DND-41 (cell line): ENCODE data around the gene SLC16A3.

ENCODE experiments used
- ATAC-seq: fragments of 200-7000 bp; cut with Tn5 transposase; 3 replicates; pipeline ENCODE4 v1.9.1; 2021; ENCODE audit warnings: low read depth; ENCODE audit not compliant: insufficient read depth
- DNase-seq: peaks from one replicate; pipeline ENCODE4 v3.0.0-alpha.2; 2020
- H2AFZ ChIP-seq: 2 replicates; pipeline ENCODE4 v1.6.0; 2012; ENCODE audit warnings: low read depth, low read length
- H3K27ac ChIP-seq: 2 replicates; pipeline ENCODE4 v1.5.1; 2012; ENCODE audit warnings: low read length, inconsistent platforms
- H3K27me3 ChIP-seq: fragments of 200-600 bp; sonication (generic); 2 replicates; pipeline ENCODE4 v1.6.0; 2012; ENCODE audit warnings: low read length, mild to moderate bottlenecking, inconsistent platforms; ENCODE audit not compliant: insufficient read depth, poor library complexity
- H3K36me3 ChIP-seq: 2 replicates; pipeline ENCODE4 v1.5.1; 2012; ENCODE audit warnings: low read length, inconsistent platforms; ENCODE audit not compliant: insufficient read depth
- H3K4me1 ChIP-seq: 2 replicates; pipeline ENCODE4 v1.5.1; 2012; ENCODE audit warnings: mild to moderate bottlenecking, low read length; ENCODE audit not compliant: insufficient read depth
- H3K4me2 ChIP-seq: 2 replicates; pipeline ENCODE4 v1.6.0; 2012; ENCODE audit warnings: mild to moderate bottlenecking, moderate library complexity, low read length, inconsistent platforms; ENCODE audit not compliant: insufficient read depth
- H3K4me3 ChIP-seq, 2 experiments: fragments of 200-600 bp in 1 of 2; shearing (Covaris generic) in 1 of 2; 2 replicates each; pipeline ENCODE4 v1.5.1; 2012 to 2016; ENCODE audit warnings: inconsistent platforms in 2 of 2, low read length in 2 of 2, mild to moderate bottlenecking in 2 of 2, low read depth in 1 of 2, moderate library complexity in 1 of 2
- H3K79me2 ChIP-seq: 2 replicates; pipeline ENCODE4 v1.6.0; 2012; ENCODE audit warnings: low read length, inconsistent platforms; ENCODE audit not compliant: insufficient read depth
- H3K9ac ChIP-seq: 2 replicates; pipeline ENCODE4 v1.6.0; 2012; ENCODE audit warnings: low read depth, mild to moderate bottlenecking, inconsistent platforms, low read length, moderate library complexity
- H3K9me3 ChIP-seq: 2 replicates; pipeline ENCODE4 v1.5.1; 2012; ENCODE audit warnings: low read length, moderate library complexity, mild to moderate bottlenecking, inconsistent platforms; ENCODE audit not compliant: insufficient read depth, severe bottlenecking
- H4K20me1 ChIP-seq: 2 replicates; pipeline ENCODE4 v1.6.0; 2012; ENCODE audit warnings: low read length; ENCODE audit not compliant: insufficient read depth
- EZH2 ChIP-seq: IDR thresholded peaks from 3 replicates; pipeline ENCODE4 v1.6.1; 2012; ENCODE audit warnings: borderline replicate concordance, low read depth, mild to moderate bottlenecking, moderate library complexity, low read length, inconsistent platforms; ENCODE audit not compliant: severe bottlenecking
- TF ChIP-seq, protein P1 (sequence below): IDR thresholded peaks from 2 replicates; pipeline ENCODE4 v1.5.1; 2012; ENCODE audit warnings: borderline replicate concordance, low read length, moderate library complexity, mild to moderate bottlenecking; ENCODE audit not compliant: poor library complexity, severe bottlenecking; ENCODE audit errors: extremely low read depth

The SLC16A3 gene

DNA sequence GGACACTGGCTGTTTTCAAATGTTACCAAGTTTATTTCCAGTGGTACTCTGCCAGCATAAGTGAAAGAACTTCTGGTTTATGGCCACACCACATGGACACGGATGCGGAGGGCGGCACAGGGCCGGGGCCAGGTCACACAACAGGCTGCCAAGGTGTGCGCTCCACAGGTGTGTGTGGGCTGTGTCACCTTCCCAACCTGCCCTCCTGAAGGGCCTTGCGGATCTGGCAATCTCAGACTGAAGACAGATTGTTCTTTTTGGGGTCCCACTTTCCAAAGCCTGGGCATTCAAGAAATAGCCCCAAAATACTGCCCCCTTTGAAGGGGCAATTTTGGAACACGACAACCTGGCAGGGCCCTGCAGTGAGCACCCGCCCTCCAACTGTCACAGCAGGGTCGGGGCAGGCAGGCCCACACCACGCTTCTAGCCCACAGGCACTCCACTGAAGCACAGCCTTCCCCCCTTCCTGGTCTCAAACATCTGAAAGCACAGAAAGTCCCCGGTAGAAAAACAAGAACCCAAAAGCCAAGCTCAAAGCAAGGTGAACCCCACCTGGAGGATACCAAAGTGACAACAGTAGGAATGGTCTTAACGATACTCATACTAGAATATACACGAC lies 41.1 kb downstream of the SLC16A3 start:
- Histone ChIP-seq H3K9me3 (no peaks in the 10 kb centered on the region), H3K79me2 (peaks cover 85% of the 10 kb centered on the region), H2AFZ (no peak overlapping the region), H3K36me3 (peaks cover 76% of the 10 kb centered on the region), H3K4me3 (no peak overlapping the region), H3K9ac (no peak overlapping the region), H3K27me3 (no peaks in the 10 kb centered on the region), H4K20me1 (peaks cover 74% of the 10 kb centered on the region), H3K27ac (0 out of 2 replicates have a peak overlapping the region, but pooled peaks have one; percentile 11), H3K4me1 (peaks cover 53% of the 10 kb centered on the region), H3K4me2 (peak overlapping the region; percentile 98; the same call in 1 of the 2 replicates)
- TF ChIP-seq EZH2: no peak
- TF ChIP-seq, protein P1, sequence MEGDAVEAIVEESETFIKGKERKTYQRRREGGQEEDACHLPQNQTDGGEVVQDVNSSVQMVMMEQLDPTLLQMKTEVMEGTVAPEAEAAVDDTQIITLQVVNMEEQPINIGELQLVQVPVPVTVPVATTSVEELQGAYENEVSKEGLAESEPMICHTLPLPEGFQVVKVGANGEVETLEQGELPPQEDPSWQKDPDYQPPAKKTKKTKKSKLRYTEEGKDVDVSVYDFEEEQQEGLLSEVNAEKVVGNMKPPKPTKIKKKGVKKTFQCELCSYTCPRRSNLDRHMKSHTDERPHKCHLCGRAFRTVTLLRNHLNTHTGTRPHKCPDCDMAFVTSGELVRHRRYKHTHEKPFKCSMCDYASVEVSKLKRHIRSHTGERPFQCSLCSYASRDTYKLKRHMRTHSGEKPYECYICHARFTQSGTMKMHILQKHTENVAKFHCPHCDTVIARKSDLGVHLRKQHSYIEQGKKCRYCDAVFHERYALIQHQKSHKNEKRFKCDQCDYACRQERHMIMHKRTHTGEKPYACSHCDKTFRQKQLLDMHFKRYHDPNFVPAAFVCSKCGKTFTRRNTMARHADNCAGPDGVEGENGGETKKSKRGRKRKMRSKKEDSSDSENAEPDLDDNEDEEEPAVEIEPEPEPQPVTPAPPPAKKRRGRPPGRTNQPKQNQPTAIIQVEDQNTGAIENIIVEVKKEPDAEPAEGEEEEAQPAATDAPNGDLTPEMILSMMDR: no peak
- DNase-seq: no peak
- no peak for ATAC-seq

DNA sequence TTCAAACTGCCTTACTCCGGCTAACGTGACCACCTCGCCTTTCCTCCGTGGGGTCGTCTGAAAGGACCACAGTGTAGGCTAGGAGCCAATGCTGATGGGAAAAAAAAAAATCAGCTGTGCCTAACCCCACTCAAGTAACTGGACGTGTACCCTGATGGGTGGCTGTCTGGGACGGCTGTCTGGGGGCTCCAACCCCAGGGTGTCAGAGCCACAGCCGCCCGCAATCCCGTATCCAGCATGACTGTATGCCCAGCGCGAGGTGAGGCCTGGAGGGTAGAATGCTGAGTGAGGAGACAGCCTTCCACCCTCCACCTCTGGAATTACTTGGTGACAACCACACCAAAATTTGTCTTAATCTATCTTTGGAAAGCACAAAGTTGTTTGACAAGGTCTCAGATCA lies 41.8 kb downstream of the SLC16A3 start:
- Histone ChIP-seq H3K4me1 (peaks cover 53% of the 10 kb centered on the region), H3K27ac (0 out of 2 replicates have a peak overlapping the region, but pooled peaks have one; percentile 11), H3K36me3 (peaks cover 69% of the 10 kb centered on the region), H3K4me2 (peak overlapping the region; percentile 98; the same call in 1 of the 2 replicates), H4K20me1 (peaks cover 69% of the 10 kb centered on the region), H2AFZ (no peak overlapping the region), H3K9me3 (no peaks in the 10 kb centered on the region), H3K9ac (no peak overlapping the region; the same call in 1 of the 2 replicates), H3K4me3 (no peak overlapping the region), H3K27me3 (no peaks in the 10 kb centered on the region), H3K79me2 (peaks cover 78% of the 10 kb centered on the region)
- TF ChIP-seq EZH2: no peak
- TF ChIP-seq, protein P1: no peak
- ATAC-seq (no peak), DNase-seq (no peak)

DNA sequence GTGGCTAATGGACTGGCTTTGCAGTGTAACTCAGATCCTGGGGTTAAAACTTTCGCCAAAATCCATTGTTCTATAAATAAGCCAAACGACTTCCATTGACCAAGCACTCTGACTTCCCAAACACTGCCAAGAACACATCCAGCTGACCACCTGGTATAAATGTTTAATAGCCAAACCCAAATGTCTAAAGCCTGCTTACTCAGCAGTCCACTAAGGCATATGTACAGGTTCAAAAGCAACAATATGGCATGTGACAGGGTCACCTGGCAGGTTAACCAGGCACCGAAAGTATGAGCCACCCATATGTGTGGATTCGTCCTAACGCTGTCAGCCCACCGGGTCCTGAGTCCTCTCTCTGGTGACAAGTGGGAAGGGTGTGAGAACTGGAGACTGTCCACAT lies 42.6 kb downstream of the SLC16A3 start:
- no peaks in the 10 kb centered on the region for H3K9me3 ChIP-seq
- H3K27ac ChIP-seq: peak overlapping the region; percentile 55
- ATAC-seq: no peak
- H3K27me3 ChIP-seq: no peaks in the 10 kb centered on the region
- H3K9ac ChIP-seq: peak overlapping the region; percentile 86
- H3K4me3 ChIP-seq: peak overlapping the region in 1 of 2 experiments; percentile 75; a peak in 2 of 4 replicates
- H3K4me1 ChIP-seq: peaks cover 53% of the 10 kb centered on the region
- DNase-seq: no peak
- H3K79me2 ChIP-seq: peaks cover 71% of the 10 kb centered on the region
- no peak overlapping the region for H2AFZ ChIP-seq
- H3K36me3 ChIP-seq: peaks cover 61% of the 10 kb centered on the region
- peak overlapping the region; percentile 98 for H3K4me2 ChIP-seq
- no peak for TF ChIP-seq EZH2
- peaks cover 61% of the 10 kb centered on the region for H4K20me1 ChIP-seq

DNA sequence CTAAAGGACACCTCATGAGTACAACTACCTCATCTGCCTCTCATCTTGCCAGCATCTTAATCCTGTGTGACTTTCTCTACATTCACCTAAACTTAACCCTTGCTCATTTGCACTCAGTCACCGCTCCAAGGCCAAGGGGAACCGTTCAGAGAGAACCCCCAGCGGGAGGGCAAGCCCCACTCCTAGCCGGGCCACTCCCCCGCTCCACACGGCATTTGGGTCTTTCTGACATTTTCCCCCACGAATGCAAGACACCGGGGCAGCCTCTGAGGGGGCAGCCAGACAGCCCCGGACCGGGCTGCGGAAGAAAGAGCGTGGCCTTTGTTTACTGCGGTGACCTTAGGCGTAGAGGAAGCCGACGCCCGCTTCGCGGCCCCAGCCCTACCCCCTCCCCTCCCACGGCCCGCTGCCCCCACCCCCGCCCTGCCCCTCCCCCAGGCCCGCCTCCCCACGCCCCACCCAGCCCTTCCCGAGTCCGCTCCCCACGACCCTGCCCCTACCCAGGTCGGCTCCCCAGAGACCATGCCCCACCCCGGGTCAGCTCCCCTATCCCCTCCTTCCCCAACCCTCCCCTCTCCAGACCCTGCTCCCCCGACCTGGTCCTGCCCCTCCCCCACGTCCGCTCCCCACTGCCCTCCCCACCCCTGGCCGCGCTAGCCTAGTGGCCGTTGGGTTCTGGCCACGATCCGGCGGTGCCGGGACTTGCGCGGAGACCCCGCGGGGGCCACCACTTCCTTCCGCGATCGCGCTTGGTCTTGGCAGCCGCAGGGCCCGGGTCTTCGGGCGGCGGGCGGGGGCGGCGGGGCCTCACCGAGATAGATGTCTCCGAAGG lies 43.9 kb downstream of the SLC16A3 start:
- peaks cover 49% of the 10 kb centered on the region for H3K36me3 ChIP-seq

More for the DNA sequence above, 43.9 kb downstream of the SLC16A3 start:
- Histone ChIP-seq H3K9me3 (no peaks in the 10 kb centered on the region), H3K9ac (peak overlapping the region; percentile 86), H3K4me3 (peak overlapping the region; percentile 75 to 86), H3K27ac (peak overlapping the region; percentile 86), H3K4me1 (peaks cover 49% of the 10 kb centered on the region), H3K79me2 (peaks cover 57% of the 10 kb centered on the region), H4K20me1 (peaks cover 50% of the 10 kb centered on the region), H3K4me2 (peak overlapping the region; percentile 98), H2AFZ (peak overlapping the region; percentile 71), H3K27me3 (no peaks in the 10 kb centered on the region)
- DNase-seq: peak; percentile 57
- no peak for TF ChIP-seq EZH2
- TF ChIP-seq, protein P1: no peak
- peak; percentile 27 for ATAC-seq
